Measurements from ENCODE around the gene RTP3.

- TF ChIP-seq STAT1 (IDR thresholded peaks at IDR 0.05; ENCODE audit: unreplicated experiment), result no peak
- no peak for TF ChIP-seq POLR2AphosphoS5 (IDR thresholded peaks at IDR 0.05; ENCODE audit: low read depth)
Observed at GRCh38 chr3:46477756-46478155, 20.0 kb upstream of the RTP3 start.

All from GM23338 (cell line).